ENCODE data around the gene CUEDC2.

CUEDC2 gene

DNA sequence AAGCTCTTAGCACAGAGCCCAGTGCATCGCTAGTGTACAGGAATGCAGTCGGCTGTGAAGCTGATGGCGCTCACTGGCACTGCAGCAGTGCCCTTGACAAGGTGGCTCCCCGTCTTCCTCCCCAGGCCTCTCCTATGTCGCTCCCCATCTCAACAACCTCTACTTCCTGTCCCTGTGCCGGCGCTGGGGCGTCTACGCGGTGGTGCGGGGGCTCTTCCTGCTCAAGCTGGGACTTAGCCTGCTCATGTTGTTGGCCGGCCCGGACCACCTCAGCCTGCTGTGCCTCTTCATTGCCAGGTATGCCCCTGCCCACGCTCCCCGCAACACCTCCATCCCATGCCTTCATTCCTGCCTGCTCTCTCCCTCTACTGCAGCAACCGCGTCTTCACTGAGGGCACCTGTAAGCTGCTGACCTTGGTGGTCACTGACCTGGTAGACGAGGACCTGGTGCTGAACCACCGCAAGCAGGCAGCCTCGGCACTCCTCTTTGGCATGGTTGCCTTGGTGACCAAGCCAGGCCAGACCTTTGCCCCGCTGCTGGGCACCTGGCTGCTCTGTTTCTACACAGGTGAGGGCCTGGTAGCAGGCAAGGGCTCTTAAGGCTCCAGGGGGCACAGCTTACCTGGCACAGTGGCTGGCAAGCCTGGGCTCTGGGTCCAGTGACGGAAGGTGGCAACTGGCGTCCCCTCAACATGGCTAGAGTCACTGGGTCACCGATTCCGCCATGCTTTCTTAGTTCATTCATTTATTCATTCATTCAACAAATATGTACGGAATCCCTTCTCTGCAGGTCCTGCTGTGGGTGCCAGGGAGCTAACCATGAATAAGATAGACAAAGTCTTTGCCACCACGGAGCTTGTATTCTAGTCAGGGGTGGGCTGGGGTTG, 41.3 kb upstream of the CUEDC2 start:
- no peak for DNase-seq
- Histone ChIP-seq H3K9me3 (no peaks in the 10 kb centered on the region), H3K4me1 (no peaks in the 10 kb centered on the region), H3K27ac (no peak overlapping the region), H3K27me3 (no peaks in the 10 kb centered on the region), H3K4me3 (no peak overlapping the region), H3K36me3 (no peaks in the 10 kb centered on the region)
- intact Hi-C loops (cut with DNase I; ENCODE audit: low total_unique reads): no loop called here
- TF ChIP-seq, protein P1, sequence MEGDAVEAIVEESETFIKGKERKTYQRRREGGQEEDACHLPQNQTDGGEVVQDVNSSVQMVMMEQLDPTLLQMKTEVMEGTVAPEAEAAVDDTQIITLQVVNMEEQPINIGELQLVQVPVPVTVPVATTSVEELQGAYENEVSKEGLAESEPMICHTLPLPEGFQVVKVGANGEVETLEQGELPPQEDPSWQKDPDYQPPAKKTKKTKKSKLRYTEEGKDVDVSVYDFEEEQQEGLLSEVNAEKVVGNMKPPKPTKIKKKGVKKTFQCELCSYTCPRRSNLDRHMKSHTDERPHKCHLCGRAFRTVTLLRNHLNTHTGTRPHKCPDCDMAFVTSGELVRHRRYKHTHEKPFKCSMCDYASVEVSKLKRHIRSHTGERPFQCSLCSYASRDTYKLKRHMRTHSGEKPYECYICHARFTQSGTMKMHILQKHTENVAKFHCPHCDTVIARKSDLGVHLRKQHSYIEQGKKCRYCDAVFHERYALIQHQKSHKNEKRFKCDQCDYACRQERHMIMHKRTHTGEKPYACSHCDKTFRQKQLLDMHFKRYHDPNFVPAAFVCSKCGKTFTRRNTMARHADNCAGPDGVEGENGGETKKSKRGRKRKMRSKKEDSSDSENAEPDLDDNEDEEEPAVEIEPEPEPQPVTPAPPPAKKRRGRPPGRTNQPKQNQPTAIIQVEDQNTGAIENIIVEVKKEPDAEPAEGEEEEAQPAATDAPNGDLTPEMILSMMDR (IDR thresholded peaks at IDR 0.05): no peak

DNA sequence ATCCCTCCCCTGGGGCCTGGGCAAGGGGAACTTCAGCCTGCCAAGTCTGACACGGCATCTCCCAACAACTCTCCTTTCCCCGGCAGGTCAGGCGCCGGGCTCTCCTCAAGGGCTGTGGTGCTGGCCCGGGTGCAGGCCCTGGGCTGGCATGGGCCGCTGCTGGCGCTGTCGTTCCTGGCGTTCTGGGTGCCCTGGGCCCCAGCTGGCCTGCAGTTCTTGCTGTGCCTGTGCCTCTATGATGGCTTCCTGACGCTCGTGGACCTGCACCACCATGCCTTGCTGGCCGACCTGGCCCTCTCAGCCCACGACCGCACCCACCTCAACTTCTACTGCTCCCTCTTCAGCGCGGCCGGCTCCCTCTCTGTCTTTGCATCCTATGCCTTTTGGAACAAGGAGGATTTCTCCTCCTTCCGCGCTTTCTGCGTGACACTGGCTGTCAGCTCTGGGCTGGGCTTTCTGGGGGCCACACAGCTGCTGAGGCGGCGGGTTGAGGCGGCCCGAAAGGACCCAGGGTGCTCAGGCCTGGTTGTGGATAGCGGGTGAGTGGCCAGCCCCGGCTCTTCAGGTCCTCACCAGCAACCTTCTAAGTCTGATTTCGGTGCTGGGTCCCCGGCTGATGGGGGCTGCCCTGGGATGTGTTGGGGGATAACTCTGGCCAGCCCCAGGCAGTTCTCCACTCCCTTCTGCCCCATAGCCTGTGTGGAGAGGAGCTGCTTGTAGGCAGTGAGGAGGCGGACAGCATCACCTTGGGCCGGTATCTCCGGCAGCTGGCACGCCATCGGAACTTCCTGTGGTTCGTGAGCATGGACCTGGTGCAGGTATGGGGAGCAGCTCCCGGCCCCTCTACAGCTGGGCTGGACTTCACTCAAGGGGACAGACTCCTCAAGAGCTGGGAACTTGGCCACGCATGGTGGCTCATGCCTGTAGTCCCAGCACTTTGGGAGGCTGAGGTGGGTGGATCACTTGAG, 38.5 kb upstream of the CUEDC2 start:
- Histone ChIP-seq H3K36me3 (no peaks in the 10 kb centered on the region), H3K4me3 (no peak overlapping the region), H3K27ac (no peak overlapping the region), H3K27me3 (no peaks in the 10 kb centered on the region), H3K9me3 (no peaks in the 10 kb centered on the region), H3K4me1 (no peaks in the 10 kb centered on the region)
- DNase-seq: no peak
- intact Hi-C loops (cut with DNase I; ENCODE audit: low total_unique reads): no loop called here
- TF ChIP-seq, protein P1 (IDR thresholded peaks at IDR 0.05): no peak

- H3K27me3 ChIP-seq: no peaks in the 10 kb centered on the region
- H3K27ac ChIP-seq: no peak overlapping the region
- H3K4me1 ChIP-seq: no peaks in the 10 kb centered on the region
- intact Hi-C loops (cut with DNase I; ENCODE audit: low total_unique reads): no loop called here
- no peak for DNase-seq
- no peaks in the 10 kb centered on the region for H3K9me3 ChIP-seq
- H3K4me3 ChIP-seq: no peak overlapping the region
- TF ChIP-seq, protein P1 (IDR thresholded peaks at IDR 0.05): no peak
- H3K36me3 ChIP-seq: no peaks in the 10 kb centered on the region
Measured at GRCh38 chr10:102468683-102469082, 36.3 kb upstream of the CUEDC2 start.

DNA sequence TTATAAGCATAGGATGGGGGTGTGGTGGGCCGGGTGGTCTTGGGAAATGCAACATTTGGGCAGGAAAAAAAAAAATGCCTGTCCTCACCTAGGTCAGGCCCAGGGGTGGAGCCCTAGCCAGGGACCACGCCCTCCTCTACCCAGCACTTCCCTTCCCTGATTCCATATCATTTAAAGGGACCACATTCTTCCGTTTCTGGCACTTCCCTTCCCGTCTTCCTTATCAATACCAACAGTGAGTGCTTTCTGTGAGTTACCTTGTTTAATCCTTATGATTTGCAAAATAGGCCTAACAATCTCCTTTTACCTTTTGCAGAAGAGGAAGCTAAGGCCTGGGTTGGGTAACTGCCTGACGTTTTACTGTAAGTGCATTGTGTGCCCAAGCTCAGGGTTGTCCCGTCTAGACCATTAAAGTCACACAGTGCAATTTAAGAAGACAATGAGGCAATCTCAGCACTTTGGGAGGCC, 35.6 kb upstream of the CUEDC2 start:
- TF ChIP-seq, protein P1 (IDR thresholded peaks at IDR 0.05): no peak
- Histone ChIP-seq H3K27me3 (no peaks in the 10 kb centered on the region), H3K4me3 (no peak overlapping the region), H3K27ac (no peak overlapping the region), H3K4me1 (no peaks in the 10 kb centered on the region), H3K36me3 (no peaks in the 10 kb centered on the region), H3K9me3 (no peaks in the 10 kb centered on the region)
- DNase-seq: no peak
- intact Hi-C loops (cut with DNase I; ENCODE audit: low total_unique reads): no loop called here

- DNase-seq: no peak
Measured at GRCh38 chr10:102467318-102467717, 34.9 kb upstream of the CUEDC2 start.

More at GRCh38 chr10:102467318-102467717, 34.9 kb upstream of the CUEDC2 start:
- H3K27ac ChIP-seq: no peak overlapping the region
- TF ChIP-seq, protein P1 (IDR thresholded peaks at IDR 0.05): no peak
- H3K4me1 ChIP-seq: no peaks in the 10 kb centered on the region
- H3K27me3 ChIP-seq: no peaks in the 10 kb centered on the region
- H3K4me3 ChIP-seq: no peak overlapping the region
- intact Hi-C loops (cut with DNase I; ENCODE audit: low total_unique reads): no loop called here
- H3K9me3 ChIP-seq: no peaks in the 10 kb centered on the region
- H3K36me3 ChIP-seq: no peaks in the 10 kb centered on the region

Data from tibial artery (tissue), 4 donors.